GM23248 (cell line): Measurements from ENCODE around the gene IL1RAPL1. TPM values are rescaled to one million over a fixed set of nuclear protein-coding genes. Genes with fewer than 3 reads are reported as not detected.

Experiments
- DNase-seq: peaks from one replicate; pipeline ENCODE4 v3.0.0-alpha.2; 2015
- H2AFZ ChIP-seq: fragments of 200-600 bp; sonication (generic); 2 replicates; pipeline ENCODE4 v1.6.1; 2016; ENCODE audit warnings: antibody characterized with exemption
- H3F3A ChIP-seq: fragments of 200-600 bp; sonication (generic); 2 replicates; pipeline ENCODE4 v1.6.1; 2016; ENCODE audit warnings: mild to moderate bottlenecking, antibody characterized with exemption, mixed run types; ENCODE audit not compliant: insufficient read depth
- H3K27ac ChIP-seq: fragments of 200-600 bp; sonication (generic); 2 replicates; pipeline ENCODE4 v1.5.1; 2016; ENCODE audit warnings: mild to moderate bottlenecking
- H3K27me3 ChIP-seq: fragments of 200-600 bp; sonication (generic); replicated peaks from 2 replicates; pipeline ENCODE4 v1.6.1; 2016; ENCODE audit warnings: mild to moderate bottlenecking; ENCODE audit not compliant: insufficient read depth
- H3K36me3 ChIP-seq: fragments of 200-600 bp; sonication (generic); 2 replicates; pipeline ENCODE4 v1.6.1; 2016; ENCODE audit warnings: low read depth, mild to moderate bottlenecking
- H3K4me1 ChIP-seq: fragments of 200-600 bp; sonication (generic); 2 replicates; pipeline ENCODE4 v1.6.1; 2016; ENCODE audit warnings: mild to moderate bottlenecking; ENCODE audit not compliant: insufficient read depth
- H3K4me2 ChIP-seq: fragments of 200-600 bp; sonication (generic); one replicate; pipeline ENCODE4 v1.6.1; 2016; ENCODE audit warnings: mild to moderate bottlenecking; ENCODE audit not compliant: unreplicated experiment
- H3K4me3 ChIP-seq: fragments of 200-600 bp; sonication (generic); 2 replicates; pipeline ENCODE4 v1.5.1; 2016; ENCODE audit warnings: mild to moderate bottlenecking
- H3K79me2 ChIP-seq: fragments of 200-600 bp; sonication (generic); 2 replicates; pipeline ENCODE4 v1.6.1; 2016; ENCODE audit warnings: mild to moderate bottlenecking; ENCODE audit not compliant: insufficient read depth
- H3K9ac ChIP-seq: fragments of 200-600 bp; sonication (generic); 2 replicates; pipeline ENCODE4 v1.6.1; 2016; ENCODE audit warnings: mild to moderate bottlenecking
- H3K9me2 ChIP-seq: fragments of 200-600 bp; sonication (generic); 2 replicates; pipeline ENCODE4 v1.6.1; 2016; ENCODE audit warnings: mixed run types, mild to moderate bottlenecking, moderate library complexity; ENCODE audit not compliant: insufficient read depth
- H3K9me3 ChIP-seq: fragments of 200-600 bp; sonication (generic); one replicate; pipeline ENCODE4 v1.6.1; 2017; ENCODE audit warnings: low read depth
- H4K20me1 ChIP-seq: fragments of 200-600 bp; sonication (generic); 2 replicates; pipeline ENCODE4 v1.6.0; 2016; ENCODE audit not compliant: insufficient read depth
- EZH2 ChIP-seq: fragments of 200-600 bp; sonication (generic); IDR thresholded peaks from 2 replicates; pipeline ENCODE4 v1.6.1; 2018; ENCODE audit warnings: antibody characterized with exemption, mild to moderate bottlenecking; ENCODE audit not compliant: insufficient read depth, poor library complexity, severe bottlenecking
- EZH2phosphoT487 ChIP-seq: fragments of 200-600 bp; sonication (generic); IDR thresholded peaks from 2 replicates; pipeline ENCODE4 v1.6.1; 2018; ENCODE audit warnings: antibody characterized with exemption, moderate library complexity, mild to moderate bottlenecking, low read depth; ENCODE audit not compliant: insufficient read depth
- WGBS, 2 experiments: methylation state at CpG; one replicate each; pipeline ENCODE4 v1.1.6; 2015 to 2017; ENCODE audit warnings: low lambda C conversion rate in 2 of 2, low coverage in 1 of 2; ENCODE audit errors: missing lambda C conversion rate in 2 of 2; 5-methylcytosine and 5-hydroxymethylcytosine counted together
- in situ Hi-C: fragments of 300-500 bp; cut with MboI; formaldehyde crosslinking; loops from 2 replicates; pipeline ENCODE4 v1.15.0; 2020
- polyA plus RNA-seq: library from polyadenylated mRNA; unstranded; fragments of >200 nt; fragmentation: Nextera tagmentation; extraction: Ambion mirVana; gene quantifications from 2 replicates; pipeline ENCODE4 v1.2.1, GENCODE V29; 2016
- total RNA-seq: library from RNA; depleted of rRNA; stranded (reverse); fragments of >200 nt; shearing (Covaris generic); gene quantifications from 2 replicates; pipeline ENCODE4 v1.2.3, GENCODE V29; 2014

The IL1RAPL1 gene
- total and polyA plus RNA-seq, 2 experiments from 2014 or later: not detected

DNA sequence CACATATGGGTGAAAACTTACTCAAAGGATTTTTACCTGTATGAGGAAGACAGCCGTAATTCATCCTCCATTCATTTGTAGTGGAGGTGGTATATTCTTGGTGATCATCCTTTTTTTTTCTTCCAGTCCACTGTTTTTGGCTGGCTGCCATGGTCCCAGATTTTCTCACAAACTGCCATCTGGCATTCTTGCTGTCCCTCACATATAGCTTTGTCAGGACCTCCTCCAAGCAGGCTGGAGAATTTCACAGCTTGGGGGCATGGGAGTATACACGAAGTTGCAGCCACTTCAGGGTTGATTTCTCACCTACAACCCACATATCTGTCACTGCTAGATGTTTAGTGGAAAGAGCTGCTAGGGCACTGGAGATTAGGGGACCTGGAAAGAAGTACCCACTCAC is 401.0 kb downstream of the IL1RAPL1 start:
- 16 to 18% methylated on average over 2 of the region's 2 CpGs for WGBS, 2 experiments
- Histone ChIP-seq H3K4me2 (no peak overlapping the region), H3K9me2 (no peaks in the 10 kb centered on the region), H4K20me1 (no peaks in the 10 kb centered on the region), H3K36me3 (no peaks in the 10 kb centered on the region), H3K9ac (no peak overlapping the region), H3F3A (no peaks in the 10 kb centered on the region), H3K79me2 (no peaks in the 10 kb centered on the region), H3K9me3 (no peaks in the 10 kb centered on the region), H3K27me3 (no peaks in the 10 kb centered on the region), H3K27ac (no peak overlapping the region), H3K4me1 (no peaks in the 10 kb centered on the region), H3K4me3 (no peak overlapping the region), H2AFZ (no peak overlapping the region)
- in situ Hi-C loops: no loop called here
- TF ChIP-seq EZH2phosphoT487 (no peak), EZH2 (no peak)
- no peak for DNase-seq

DNA sequence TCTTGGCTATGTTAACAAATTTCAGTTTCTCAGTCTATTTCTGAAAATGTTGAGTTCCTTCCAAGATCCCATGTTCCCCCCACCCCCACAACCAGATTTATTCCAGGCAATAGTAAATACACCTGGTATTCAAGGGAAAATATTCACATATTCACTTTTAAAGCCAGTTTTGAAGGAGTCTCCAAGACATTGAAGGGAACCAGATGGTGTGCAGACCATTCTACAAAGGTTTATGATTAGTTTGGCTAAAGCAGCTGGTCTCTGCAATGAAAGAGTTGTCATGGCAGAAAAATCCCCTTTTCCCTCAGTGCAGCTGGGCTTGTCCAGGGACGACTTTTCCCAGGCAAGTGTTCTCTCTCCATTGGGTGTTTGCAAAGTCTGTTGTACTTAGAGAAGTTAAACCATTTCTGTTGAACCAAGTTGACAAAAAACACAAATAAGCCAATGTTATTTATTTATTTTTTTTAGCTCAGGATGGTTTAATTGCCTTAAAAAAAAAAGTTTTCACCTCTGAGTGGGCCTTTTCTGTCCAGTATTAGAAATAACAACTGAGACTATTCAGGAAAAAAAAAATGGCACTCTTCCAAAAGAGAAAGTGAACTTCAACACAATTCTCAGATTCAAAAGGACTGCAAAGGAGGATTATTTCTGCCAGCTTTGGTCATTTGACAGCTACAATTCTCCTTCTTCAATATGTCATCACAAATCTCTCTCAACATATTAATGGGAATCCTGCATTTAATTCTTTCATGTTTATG is 410.6 kb downstream of the IL1RAPL1 start:
- no peaks in the 10 kb centered on the region for H3K79me2 ChIP-seq
- WGBS, 2 experiments: 0% methylated on average over 1 of the region's 1 CpG
- H3K4me2 ChIP-seq: no peak overlapping the region
- H3K9me3 ChIP-seq: no peaks in the 10 kb centered on the region
- no peak overlapping the region for H3K27ac ChIP-seq
- DNase-seq: no peak
- in situ Hi-C loops: no loop called here
- H3K27me3 ChIP-seq: no peaks in the 10 kb centered on the region
- H3K4me3 ChIP-seq: no peak overlapping the region
- TF ChIP-seq EZH2phosphoT487 (no peak), EZH2 (no peak)
- no peaks in the 10 kb centered on the region for H3F3A ChIP-seq
- no peaks in the 10 kb centered on the region for H3K9me2 ChIP-seq
- H4K20me1 ChIP-seq: no peaks in the 10 kb centered on the region
- H2AFZ ChIP-seq: no peak overlapping the region
- no peaks in the 10 kb centered on the region for H3K36me3 ChIP-seq
- H3K9ac ChIP-seq: no peak overlapping the region
- H3K4me1 ChIP-seq: no peaks in the 10 kb centered on the region

DNA sequence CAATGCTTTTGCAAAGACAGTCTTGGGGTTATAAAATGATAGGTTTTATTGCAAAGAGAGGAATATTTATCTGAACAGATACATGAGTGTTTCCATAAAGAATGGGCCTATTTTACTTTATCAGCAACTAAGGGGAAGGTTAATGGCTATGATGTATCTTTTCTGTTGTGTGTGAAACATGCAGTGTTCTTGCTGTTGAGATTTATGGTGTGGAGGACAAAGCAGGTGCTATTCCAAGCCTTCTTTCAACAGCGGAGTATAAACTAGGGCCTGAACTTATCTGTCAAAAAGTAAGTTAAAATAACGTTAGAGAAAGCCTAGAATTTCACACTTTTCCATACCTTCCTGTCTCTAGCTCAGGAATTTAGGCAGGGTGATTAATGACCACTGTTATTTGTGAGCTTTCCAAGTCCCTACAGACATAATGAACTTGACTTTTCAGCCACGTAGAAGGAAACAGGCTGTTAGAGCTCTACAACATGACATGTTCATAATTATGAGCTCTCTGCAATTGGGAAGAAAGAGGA is 411.4 kb downstream of the IL1RAPL1 start:
- in situ Hi-C loops: no loop called here
- Histone ChIP-seq H3K27me3 (no peaks in the 10 kb centered on the region), H3K27ac (no peak overlapping the region), H3K4me3 (no peak overlapping the region), H4K20me1 (no peaks in the 10 kb centered on the region), H3K4me2 (no peak overlapping the region), H3K9ac (no peak overlapping the region), H2AFZ (no peak overlapping the region), H3K4me1 (no peaks in the 10 kb centered on the region), H3K9me3 (no peaks in the 10 kb centered on the region), H3K79me2 (no peaks in the 10 kb centered on the region), H3F3A (no peaks in the 10 kb centered on the region), H3K36me3 (no peaks in the 10 kb centered on the region), H3K9me2 (no peaks in the 10 kb centered on the region)
- no peak for DNase-seq
- WGBS, 2 experiments: 26 to 37% methylated on average over 3 of the region's 3 CpGs
- TF ChIP-seq EZH2 (no peak), EZH2phosphoT487 (no peak)

DNA sequence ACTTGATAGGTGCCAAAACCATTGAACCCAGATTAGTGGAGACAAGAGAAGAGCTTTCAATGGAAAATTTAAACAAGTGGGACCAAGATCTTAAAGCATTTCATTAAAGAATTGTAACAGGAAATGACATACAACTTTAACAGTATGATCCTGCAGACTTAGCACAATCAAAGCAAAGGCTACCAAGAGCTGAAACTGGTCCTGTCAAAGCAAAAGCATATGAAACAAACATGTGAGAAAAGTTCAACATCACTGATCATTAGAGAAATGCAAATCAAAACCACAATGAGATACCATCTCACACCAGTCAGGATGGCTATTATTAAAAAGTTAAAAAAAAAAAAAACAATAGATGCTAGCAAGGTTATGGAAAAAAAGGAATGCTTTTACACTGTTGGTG is 425.6 kb downstream of the IL1RAPL1 start:
- H3K4me3 ChIP-seq: no peak overlapping the region
- DNase-seq: no peak
- H3K27ac ChIP-seq: no peak overlapping the region
- no peaks in the 10 kb centered on the region for H3K9me3 ChIP-seq
- no peaks in the 10 kb centered on the region for H3K4me1 ChIP-seq
- no peak overlapping the region for H3K4me2 ChIP-seq
- TF ChIP-seq EZH2 (no peak), EZH2phosphoT487 (no peak)
- no peak overlapping the region for H3K9ac ChIP-seq
- no peaks in the 10 kb centered on the region for H3K36me3 ChIP-seq
- no peaks in the 10 kb centered on the region for H4K20me1 ChIP-seq
- H3K27me3 ChIP-seq: no peaks in the 10 kb centered on the region
- no peaks in the 10 kb centered on the region for H3K79me2 ChIP-seq
- no peaks in the 10 kb centered on the region for H3K9me2 ChIP-seq
- in situ Hi-C loops: no loop called here
- no peak overlapping the region for H2AFZ ChIP-seq
- no peaks in the 10 kb centered on the region for H3F3A ChIP-seq
